RWPE1 (cell line): ENCODE measurements around the gene C2CD2.

Experiments used
- CTCF ChIA-PET: fragments of 350-600 bp; sonication (Branson Sonifier 250); formaldehyde crosslinking; extraction: SDS; loops from one replicate; lab custom pipeline; 2021; lab: Yijun Ruan, JAX
- POLR2A ChIA-PET: fragments of 400-600 bp; formaldehyde crosslinking; extraction: SDS; loops from one replicate; lab custom pipeline; 2020; ENCODE audit warnings: antibody characterized with exemption; ENCODE audit not compliant: low non-redundant PET; lab: Yijun Ruan, JAX
- DNase-seq: peaks from one replicate; pipeline ENCODE4 v3.0.0; 2012; ENCODE audit warnings: low spot score
- H3K27ac ChIP-seq: fragments of 450-650 bp; 2 replicates; pipeline ENCODE4 v1.5.1; 2017
- TF ChIP-seq, protein P1 (sequence below): fragments of 450-650 bp; conservative IDR thresholded peaks from 2 replicates; pipeline ENCODE4 v1.5.1; 2017; ENCODE audit warnings: low read depth, mild to moderate bottlenecking

Gene C2CD2

DNA sequence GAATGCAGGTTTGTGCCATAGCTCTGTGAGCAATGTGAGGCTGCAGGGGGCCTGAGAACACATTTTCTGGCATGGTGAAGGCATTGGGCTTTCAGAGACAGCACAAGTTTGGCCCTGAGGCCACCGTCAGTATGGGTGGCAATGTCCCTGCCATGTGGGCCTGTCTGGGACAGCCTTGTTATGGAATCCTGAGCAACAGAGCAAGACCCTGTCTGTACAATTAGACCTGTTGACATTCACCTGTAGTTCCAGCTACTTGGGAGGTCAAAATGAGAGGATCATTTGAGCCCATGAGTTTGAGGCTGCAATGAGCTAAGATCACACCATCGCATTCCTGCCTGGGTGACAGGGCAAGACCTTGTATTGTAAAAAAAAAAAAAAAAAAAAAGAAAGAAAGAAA lies 110.2 kb downstream of the C2CD2 start:
- POLR2A ChIA-PET: interaction anchor here (0.7 kb wide), 1 partner anchor 132 kb away, joined by 6 read pairs; no protein-coding TSS in a partner anchor
- TF ChIP-seq, protein P1, sequence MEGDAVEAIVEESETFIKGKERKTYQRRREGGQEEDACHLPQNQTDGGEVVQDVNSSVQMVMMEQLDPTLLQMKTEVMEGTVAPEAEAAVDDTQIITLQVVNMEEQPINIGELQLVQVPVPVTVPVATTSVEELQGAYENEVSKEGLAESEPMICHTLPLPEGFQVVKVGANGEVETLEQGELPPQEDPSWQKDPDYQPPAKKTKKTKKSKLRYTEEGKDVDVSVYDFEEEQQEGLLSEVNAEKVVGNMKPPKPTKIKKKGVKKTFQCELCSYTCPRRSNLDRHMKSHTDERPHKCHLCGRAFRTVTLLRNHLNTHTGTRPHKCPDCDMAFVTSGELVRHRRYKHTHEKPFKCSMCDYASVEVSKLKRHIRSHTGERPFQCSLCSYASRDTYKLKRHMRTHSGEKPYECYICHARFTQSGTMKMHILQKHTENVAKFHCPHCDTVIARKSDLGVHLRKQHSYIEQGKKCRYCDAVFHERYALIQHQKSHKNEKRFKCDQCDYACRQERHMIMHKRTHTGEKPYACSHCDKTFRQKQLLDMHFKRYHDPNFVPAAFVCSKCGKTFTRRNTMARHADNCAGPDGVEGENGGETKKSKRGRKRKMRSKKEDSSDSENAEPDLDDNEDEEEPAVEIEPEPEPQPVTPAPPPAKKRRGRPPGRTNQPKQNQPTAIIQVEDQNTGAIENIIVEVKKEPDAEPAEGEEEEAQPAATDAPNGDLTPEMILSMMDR: no peak
- CTCF ChIA-PET: no interaction called here
- no peak for DNase-seq
- no peak overlapping the region for H3K27ac ChIP-seq

DNA sequence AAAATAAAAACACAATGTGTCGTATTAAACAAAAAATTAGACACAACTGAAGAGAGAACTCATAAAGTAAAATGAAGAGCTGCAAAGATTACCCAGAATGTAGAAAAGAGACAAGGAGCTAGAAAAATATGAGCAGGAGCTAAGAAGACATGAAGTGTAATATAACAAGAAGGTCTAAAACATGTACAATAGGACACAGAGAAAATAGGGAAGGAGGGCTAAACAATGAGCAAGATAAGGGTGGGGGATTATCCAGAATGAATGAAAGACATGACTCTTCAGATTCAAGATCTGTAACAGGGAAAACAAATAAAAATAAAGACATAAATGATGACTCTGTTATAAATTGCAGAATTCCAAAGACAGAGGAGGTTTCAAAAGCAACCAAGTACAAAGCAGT lies 112.9 kb downstream of the C2CD2 start:
- DNase-seq: no peak
- ChIA-PET POLR2A (interaction anchor here (0.7 kb wide), 1 partner anchor 8 kb away, joined by 4 read pairs; no protein-coding TSS in a partner anchor), CTCF (no interaction called here)

DNA sequence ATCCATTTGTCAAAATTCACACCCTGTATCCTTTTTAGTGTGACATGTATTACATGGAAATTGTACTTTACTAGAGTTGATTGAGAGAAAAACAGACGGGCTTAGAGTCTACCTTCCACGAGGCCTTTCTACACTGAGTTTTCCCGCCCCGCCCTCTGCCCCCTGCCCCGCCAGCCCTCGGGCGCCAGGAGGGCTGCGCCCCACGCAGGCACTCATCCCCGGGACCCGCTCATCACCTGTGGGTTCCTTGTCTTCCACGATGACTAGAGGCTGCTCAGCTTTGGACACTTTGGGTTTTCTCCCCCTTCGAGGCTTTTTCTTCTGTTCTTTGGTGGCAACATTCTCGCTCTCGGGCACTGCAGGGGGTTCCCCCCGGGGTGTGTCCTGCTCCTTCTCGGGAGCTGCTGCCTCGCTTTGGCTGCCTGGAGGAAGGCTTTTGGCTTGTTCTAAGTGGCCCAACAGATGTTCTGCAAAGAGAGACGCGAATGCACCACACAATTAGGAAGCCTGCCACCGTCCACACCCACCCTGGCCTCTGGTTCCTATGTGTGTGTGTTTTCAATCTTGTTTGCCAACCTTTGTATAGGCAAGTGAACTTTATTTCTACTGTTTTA lies 114.3 kb downstream of the C2CD2 start:
- CTCF ChIA-PET: interaction anchor here (0.6 to 0.7 kb wide), 2 partner anchors 91 to 278 kb away, joined by 3 to 4 read pairs; no protein-coding TSS in a partner anchor
- DNase-seq: no peak
- POLR2A ChIA-PET: no interaction called here
- 0 out of 2 replicates have a peak overlapping the region, but pooled peaks have one; percentile 8 for H3K27ac ChIP-seq
- TF ChIP-seq, protein P1: no peak

More for the DNA sequence above, 112.9 kb downstream of the C2CD2 start:
- H3K27ac ChIP-seq: no peak overlapping the region
- TF ChIP-seq, protein P1: no peak

DNA sequence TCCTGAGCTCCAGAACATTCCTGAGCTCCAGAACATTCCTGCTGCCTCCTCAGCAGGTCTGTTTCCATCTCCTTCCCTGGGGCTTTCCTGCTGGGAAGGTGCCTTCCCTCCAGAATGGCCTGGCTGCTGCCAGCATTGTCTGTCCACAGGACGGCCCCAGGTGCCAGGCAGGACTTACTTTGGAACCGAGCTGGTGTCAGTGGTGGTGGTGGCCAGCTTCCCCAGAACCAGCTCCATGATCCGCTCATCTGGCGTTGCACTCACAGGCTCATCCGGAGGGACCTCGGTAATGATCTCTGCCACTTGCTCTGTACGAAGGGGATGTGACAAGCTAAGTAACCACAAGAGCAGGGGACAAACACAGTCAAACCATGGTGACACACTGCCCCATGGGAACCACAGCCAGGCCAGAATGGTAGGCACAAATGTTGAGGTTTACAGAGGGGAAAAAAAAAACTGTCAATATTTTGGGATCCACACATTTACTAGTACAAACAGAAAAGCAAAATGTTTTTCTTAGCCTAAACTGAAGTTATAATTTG lies 116.0 kb downstream of the C2CD2 start:
- CTCF ChIA-PET: interaction anchor here (0.8 kb wide), 1 partner anchor 21 kb away, joined by 3 read pairs; no protein-coding TSS in a partner anchor
- no peak overlapping the region for H3K27ac ChIP-seq
- TF ChIP-seq, protein P1: no peak
- DNase-seq: no peak
- POLR2A ChIA-PET: no interaction called here

DNA sequence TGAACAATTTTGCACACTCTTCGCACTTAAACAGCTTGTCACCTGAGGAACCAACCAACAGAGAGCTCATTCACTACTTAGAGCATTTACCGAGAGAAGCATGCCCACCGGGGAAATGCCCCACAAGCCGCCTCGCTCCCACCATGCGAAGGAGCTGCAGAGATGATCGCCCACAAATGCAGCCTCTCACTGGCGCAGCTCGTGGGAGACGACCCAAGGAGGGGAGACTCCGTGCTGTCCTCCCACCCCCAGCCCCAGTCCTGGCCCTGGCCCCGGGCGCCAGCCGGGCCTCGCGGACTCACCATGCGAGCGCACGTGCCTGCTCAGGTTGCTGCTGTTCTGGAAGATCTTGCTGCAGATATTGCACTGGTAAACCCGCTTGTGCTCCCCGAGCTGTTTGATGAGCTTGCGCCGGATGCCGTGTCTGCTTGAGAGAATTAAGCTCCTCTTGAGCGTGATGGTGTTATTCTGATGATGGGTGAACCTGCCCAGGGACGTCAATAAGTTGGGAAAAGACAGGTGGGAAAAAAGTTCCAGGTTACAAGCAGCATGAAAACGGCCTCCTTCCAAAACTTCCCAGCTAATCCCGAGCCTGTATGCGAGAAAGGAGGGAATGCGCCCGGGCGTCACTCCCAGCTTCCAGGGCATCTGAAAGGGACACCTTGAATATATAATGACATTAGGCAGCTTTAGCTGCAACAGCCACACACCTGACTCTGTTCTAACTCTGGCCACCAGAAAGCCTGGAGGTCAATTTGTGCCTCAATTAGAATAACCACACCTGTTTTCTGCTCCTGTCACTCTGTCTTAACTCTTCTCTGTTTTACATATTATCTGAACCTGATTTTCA lies 117.4 kb downstream of the C2CD2 start:
- peak overlapping the region; percentile 56 for H3K27ac ChIP-seq
- POLR2A ChIA-PET: no interaction called here
- DNase-seq: no peak
- CTCF ChIA-PET: interaction anchor here (0.6 kb wide), 1 partner anchor 25 kb away, joined by 5 read pairs; no protein-coding TSS in a partner anchor
- TF ChIP-seq, protein P1: no peak

DNA sequence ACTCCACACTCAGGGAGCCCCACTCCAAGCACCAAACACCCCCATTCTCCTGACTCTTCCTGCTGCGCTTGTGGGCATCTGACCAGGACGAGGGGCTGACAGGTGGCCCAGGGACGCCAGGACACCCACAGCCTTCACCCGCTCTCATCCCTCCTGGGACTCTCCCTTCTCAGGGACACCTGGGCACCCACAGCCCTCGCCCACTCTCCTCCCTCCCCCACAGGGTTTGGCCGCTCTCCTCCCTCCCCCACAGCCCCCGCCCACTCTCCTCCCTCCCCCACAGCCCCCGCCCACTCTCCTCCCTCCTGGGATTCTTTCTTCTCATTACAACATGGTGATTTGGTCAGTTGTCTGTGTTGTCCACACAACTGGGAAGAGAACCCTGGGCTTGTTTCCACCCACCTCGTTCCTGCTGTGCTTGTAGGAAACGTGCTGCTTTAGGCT lies 118.1 kb downstream of the C2CD2 start:
- CTCF ChIA-PET: interaction anchor here (0.6 kb wide), 1 partner anchor 24 kb away, joined by 5 read pairs; no protein-coding TSS in a partner anchor
- TF ChIP-seq, protein P1: no peak
- peak overlapping the region; percentile 56 for H3K27ac ChIP-seq
- POLR2A ChIA-PET: no interaction called here
- no peak for DNase-seq
